Measurements from ENCODE around the gene HOXB8.

GRCh38 chr17:48577946-48578615, 37.0 kb downstream of the HOXB8 start, which contains the start of gene HOXB4:
- TF ChIP-seq, protein P1, sequence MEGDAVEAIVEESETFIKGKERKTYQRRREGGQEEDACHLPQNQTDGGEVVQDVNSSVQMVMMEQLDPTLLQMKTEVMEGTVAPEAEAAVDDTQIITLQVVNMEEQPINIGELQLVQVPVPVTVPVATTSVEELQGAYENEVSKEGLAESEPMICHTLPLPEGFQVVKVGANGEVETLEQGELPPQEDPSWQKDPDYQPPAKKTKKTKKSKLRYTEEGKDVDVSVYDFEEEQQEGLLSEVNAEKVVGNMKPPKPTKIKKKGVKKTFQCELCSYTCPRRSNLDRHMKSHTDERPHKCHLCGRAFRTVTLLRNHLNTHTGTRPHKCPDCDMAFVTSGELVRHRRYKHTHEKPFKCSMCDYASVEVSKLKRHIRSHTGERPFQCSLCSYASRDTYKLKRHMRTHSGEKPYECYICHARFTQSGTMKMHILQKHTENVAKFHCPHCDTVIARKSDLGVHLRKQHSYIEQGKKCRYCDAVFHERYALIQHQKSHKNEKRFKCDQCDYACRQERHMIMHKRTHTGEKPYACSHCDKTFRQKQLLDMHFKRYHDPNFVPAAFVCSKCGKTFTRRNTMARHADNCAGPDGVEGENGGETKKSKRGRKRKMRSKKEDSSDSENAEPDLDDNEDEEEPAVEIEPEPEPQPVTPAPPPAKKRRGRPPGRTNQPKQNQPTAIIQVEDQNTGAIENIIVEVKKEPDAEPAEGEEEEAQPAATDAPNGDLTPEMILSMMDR (IDR thresholded peaks at IDR 0.05) = no peak
- no peak for TF ChIP-seq POLR2A (IDR thresholded peaks at IDR 0.05)
